Fibroblast of skin of abdomen (primary cell): ENCODE data around the gene ZNF547.
A peak's percentile ranks its signal among the peaks of the same experiment; 100 is the strongest.
"Not testable (repeated sequence)": the region's sequence is repeated elsewhere in the genome, so short reads cannot be mapped to it uniquely, and the experiment has no call there.

Experiments used
- DNase-seq: peaks from one replicate; pipeline ENCODE4 v3.0.0-alpha.2; 2013

The ZNF547 gene

GRCh38 chr19:57374647-57375046, 11.3 kb downstream of the ZNF547 start:
- DNase-seq, result not testable (repeated sequence)

GRCh38 chr19:57376151-57376550, 12.8 kb downstream of the ZNF547 start:
- DNase-seq, result no peak

GRCh38 chr19:57377498-57378146, 14.3 kb downstream of the ZNF547 start:
- no peak for DNase-seq

GRCh38 chr19:57380923-57381322, 17.6 kb downstream of the ZNF547 start:
- no peak for DNase-seq

- no peak for DNase-seq
Measured at GRCh38 chr19:57382806-57383488, 19.6 kb downstream of the ZNF547 start.

GRCh38 chr19:57389194-57389729, 25.9 kb downstream of the ZNF547 start:
- no peak for DNase-seq

GRCh38 chr19:57389730-57390598, 26.6 kb downstream of the ZNF547 start, which contains the start of gene ZNF548:
TSS of gene ZNF548 (plus strand) at chr19:57389854. CDS start at chr19:57390100, 246 bp downstream.
- peak; percentile 99 for DNase-seq

- no peak for DNase-seq
Measured at GRCh38 chr19:57395710-57396109, 32.4 kb downstream of the ZNF547 start.

GRCh38 chr19:57398868-57399267, 35.5 kb downstream of the ZNF547 start:
- DNase-seq, result no peak

- no peak for DNase-seq
Measured at GRCh38 chr19:57403737-57404563, 40.6 kb downstream of the ZNF547 start.

GRCh38 chr19:57406516-57407123, 43.3 kb downstream of the ZNF547 start:
- DNase-seq, result peak; percentile 28

GRCh38 chr19:57410877-57411671, 47.7 kb downstream of the ZNF547 start, which contains the start of gene ZNF17:
TSS of gene ZNF17 (plus strand) at chr19:57411161. CDS start at chr19:57413616, 2,455 bp downstream.
- peak; percentile 92 for DNase-seq

- DNase-seq, result no peak
Measured at GRCh38 chr19:57419439-57419838, 56.1 kb downstream of the ZNF547 start.

GRCh38 chr19:57421037-57421436, 57.7 kb downstream of the ZNF547 start:
- DNase-seq, result no peak
